Activated CD8-positive, alpha-beta memory T cell treated with anti-CD3 and anti-CD28 coated beads, Interleukin-2, amount 50 U/mL, for 1 hour (primary cell): Measurements from ENCODE around the gene VPS50.
"Not testable (repeated sequence)": the region's sequence is repeated elsewhere in the genome, so short reads cannot be mapped to it uniquely, and the experiment has no call there.

ENCODE experiments used
- DNase-seq: peaks from one replicate; pipeline ENCODE4 v3.0.0-alpha.2; 2020; ENCODE audit errors: extremely low read depth

The VPS50 gene

GRCh38 chr7:93331706-93332105 lies 99.5 kb downstream of the VPS50 start:
- no peak for DNase-seq

GRCh38 chr7:93332172-93332571 lies 100.0 kb downstream of the VPS50 start:
- DNase-seq, result no peak

GRCh38 chr7:93337052-93337451 lies 104.9 kb downstream of the VPS50 start:
- DNase-seq, result no peak

- not testable (repeated sequence) for DNase-seq
Measured at GRCh38 chr7:93342178-93342577, 110.0 kb downstream of the VPS50 start.

- DNase-seq, result no peak
Measured at GRCh38 chr7:93350338-93350737, 118.2 kb downstream of the VPS50 start.

- no peak for DNase-seq
Measured at GRCh38 chr7:93352881-93353280, 120.7 kb downstream of the VPS50 start.

- DNase-seq, result no peak
Measured at GRCh38 chr7:93354815-93355214, 122.6 kb downstream of the VPS50 start.

GRCh38 chr7:93359520-93360198 lies 127.5 kb downstream of the VPS50 start:
- DNase-seq, result no peak

- no peak for DNase-seq
Measured at GRCh38 chr7:93361853-93362252, 129.7 kb downstream of the VPS50 start.

- no peak for DNase-seq
Measured at GRCh38 chr7:93364806-93365205, 132.6 kb downstream of the VPS50 start.

- DNase-seq, result no peak
Measured at GRCh38 chr7:93365341-93365740, 133.2 kb downstream of the VPS50 start.

- no peak for DNase-seq
Measured at GRCh38 chr7:93366816-93367215, 134.7 kb downstream of the VPS50 start.

- no peak for DNase-seq
Measured at GRCh38 chr7:93367254-93367653, 135.1 kb downstream of the VPS50 start.

GRCh38 chr7:93370937-93371336 lies 138.8 kb downstream of the VPS50 start:
- DNase-seq, result not testable (repeated sequence)

GRCh38 chr7:93373537-93373936 lies 141.4 kb downstream of the VPS50 start:
- no peak for DNase-seq

- DNase-seq, result no peak
Measured at GRCh38 chr7:93374345-93374940, 142.3 kb downstream of the VPS50 start.

GRCh38 chr7:93375603-93376002 lies 143.4 kb downstream of the VPS50 start:
- no peak for DNase-seq

GRCh38 chr7:93378131-93378760 lies 146.1 kb downstream of the VPS50 start:
- DNase-seq, result no peak

- no peak for DNase-seq
Measured at GRCh38 chr7:93382362-93382761, 150.2 kb downstream of the VPS50 start.

- no peak for DNase-seq
Measured at GRCh38 chr7:93390660-93391059, 158.5 kb downstream of the VPS50 start.

GRCh38 chr7:93392984-93393383 lies 160.8 kb downstream of the VPS50 start:
- DNase-seq, result no peak

GRCh38 chr7:93399642-93400041 lies 167.5 kb downstream of the VPS50 start:
- DNase-seq, result no peak

- DNase-seq, result no peak
Measured at GRCh38 chr7:93402944-93403343, 170.8 kb downstream of the VPS50 start.
